SKM-1 treated with dmso at 0.1 percent for 144 hours (cell line): ENCODE data around the gene TMEM245.

Source experiments
- DNase-seq: peaks from one replicate; lab custom pipeline; 2025; ENCODE audit not compliant: unreplicated experiment; lab: John Stamatoyannopoulos, UW

Gene TMEM245

GRCh38 chr9:109107402-109108240, 12.1 kb downstream of the TMEM245 start:
- no peak for DNase-seq

- no peak for DNase-seq
Observed at GRCh38 chr9:109101810-109102209, 17.9 kb downstream of the TMEM245 start.

GRCh38 chr9:109101202-109101595, 18.5 kb downstream of the TMEM245 start:
- DNase-seq: no peak

- no peak for DNase-seq
Observed at GRCh38 chr9:109100543-109101201, 19.1 kb downstream of the TMEM245 start.

GRCh38 chr9:109098960-109099308, 20.8 kb downstream of the TMEM245 start:
- DNase-seq: no peak

GRCh38 chr9:109098171-109098959, 21.4 kb downstream of the TMEM245 start:
- DNase-seq: no peak

- DNase-seq: no peak
Observed at GRCh38 chr9:109097146-109097545, 22.6 kb downstream of the TMEM245 start.

- no peak for DNase-seq
Observed at GRCh38 chr9:109095321-109095720, 24.4 kb downstream of the TMEM245 start.

- DNase-seq: no peak
Observed at GRCh38 chr9:109094268-109094667, 25.5 kb downstream of the TMEM245 start.

GRCh38 chr9:109092587-109092986, 27.2 kb downstream of the TMEM245 start:
- DNase-seq: no peak

GRCh38 chr9:109092051-109092580, 27.6 kb downstream of the TMEM245 start:
- DNase-seq: no peak

GRCh38 chr9:109088221-109088620, 31.5 kb downstream of the TMEM245 start:
- no peak for DNase-seq

GRCh38 chr9:109087795-109088194, 32.0 kb downstream of the TMEM245 start:
- DNase-seq: no peak

GRCh38 chr9:109086221-109086620, 33.5 kb downstream of the TMEM245 start:
- DNase-seq: no peak

GRCh38 chr9:109085510-109085909, 34.2 kb downstream of the TMEM245 start:
- no peak for DNase-seq

- DNase-seq: no peak
Observed at GRCh38 chr9:109083813-109084405, 35.8 kb downstream of the TMEM245 start.

GRCh38 chr9:109083141-109083540, 36.6 kb downstream of the TMEM245 start:
- DNase-seq: no peak

- no peak for DNase-seq
Observed at GRCh38 chr9:109082091-109082620, 37.6 kb downstream of the TMEM245 start.

- no peak for DNase-seq
Observed at GRCh38 chr9:109074236-109074889, 45.4 kb downstream of the TMEM245 start.

GRCh38 chr9:109072821-109073435, 46.8 kb downstream of the TMEM245 start:
- DNase-seq: no peak
